ENCODE measurements around the gene GPC6. TPM values are rescaled to one million over a fixed set of nuclear protein-coding genes. Genes with fewer than 3 reads are reported as not detected.

GPC6 gene
- total RNA-seq, 5 donors from 2014 or later (not counting 1 experiment from before 2014, with no cell fraction given), result 0.03 to 0.18 (median 0.06) TPM; not detected in 2

GRCh38 chr13:93984876-93985275 lies 758.3 kb downstream of the GPC6 start:
- ATAC-seq (replicated peaks in 1 of 4), result no peak
- POLR2A ChIA-PET, result no interaction called here
- H3K4me1 ChIP-seq (ENCODE audit: control insufficient read depth in 1 of 2, extremely low read depth in 1 of 2, insufficient read depth in 2 of 2, low read length in 2 of 2), result no peaks in the 10 kb centered on the region
- no peaks in the 10 kb centered on the region for H3K27me3 ChIP-seq (replicated peaks in 1 of 2; ENCODE audit: control insufficient read depth in 2 of 2, extremely low read depth in 1 of 2, insufficient read depth in 2 of 2, low read length in 1 of 2)
- WGBS (ENCODE audit: insufficient coverage), result 72% methylated on average over 4 of the region's 5 CpGs
- Mint-ChIP-seq H3K27ac (no peak overlapping the region), H3K36me3 (no peaks in the 10 kb centered on the region), H3K4me1 (no peaks in the 10 kb centered on the region), H3K27me3 (peaks cover 2 to 5% of the 10 kb centered on the region in 2 donors), H3K4me3 (no peak overlapping the region), H3K9me3 (no peaks in the 10 kb centered on the region)
- H3K27ac ChIP-seq (ENCODE audit: low read length), result no peak overlapping the region
- DNase-seq, result no peak
- H3K9me3 ChIP-seq, result no peaks in the 10 kb centered on the region
- no peak overlapping the region for H3K4me3 ChIP-seq (ENCODE audit: control insufficient read depth in 1 of 2, extremely low read depth in 1 of 2, low read length in 1 of 2)
- CTCF ChIA-PET, result interaction anchor here in 1 of 2 donors (0.8 kb wide), 1 partner anchor 19 kb away, joined by 3 read pairs; no protein-coding TSS in a partner anchor
- no peaks in the 10 kb centered on the region for H3K36me3 ChIP-seq (ENCODE audit: control insufficient read depth in 2 of 2, extremely low read depth in 1 of 2, insufficient read depth in 1 of 2, low read length in 1 of 2)

GRCh38 chr13:93987458-93987857 lies 760.9 kb downstream of the GPC6 start:
- DNase-seq, result no peak

GRCh38 chr13:93991569-93991968 lies 765.0 kb downstream of the GPC6 start:
- H3K36me3 ChIP-seq (ENCODE audit: control insufficient read depth in 2 of 2, extremely low read depth in 1 of 2, insufficient read depth in 1 of 2, low read length in 1 of 2), result no peaks in the 10 kb centered on the region
- no peaks in the 10 kb centered on the region for H3K4me1 Mint-ChIP-seq
- H3K4me3 Mint-ChIP-seq, result no peak overlapping the region
- H3K27ac Mint-ChIP-seq, result no peak overlapping the region
- CTCF ChIA-PET, result no interaction called here
- H3K27ac ChIP-seq (ENCODE audit: low read length), result no peak overlapping the region
- no peaks in the 10 kb centered on the region for H3K9me3 ChIP-seq
- H3K27me3 Mint-ChIP-seq, result peaks cover 2% of the 10 kb centered on the region in 2 donors
- H3K36me3 Mint-ChIP-seq, result no peaks in the 10 kb centered on the region
- H3K9me3 Mint-ChIP-seq, result no peaks in the 10 kb centered on the region
- DNase-seq (no peak), ATAC-seq (replicated peaks in 1 of 4) (no peak)
- H3K4me1 ChIP-seq (ENCODE audit: control insufficient read depth in 1 of 2, extremely low read depth in 1 of 2, insufficient read depth in 2 of 2, low read length in 2 of 2), result no peaks in the 10 kb centered on the region
- H3K4me3 ChIP-seq (ENCODE audit: control insufficient read depth in 1 of 2, extremely low read depth in 1 of 2, low read length in 1 of 2), result no peak overlapping the region
- POLR2A ChIA-PET, result interaction anchor here in 1 of 2 donors (0.6 kb wide), 1 partner anchor 24 kb away, joined by 3 read pairs; no protein-coding TSS in a partner anchor
- H3K27me3 ChIP-seq (replicated peaks in 1 of 2; ENCODE audit: control insufficient read depth in 2 of 2, extremely low read depth in 1 of 2, insufficient read depth in 2 of 2, low read length in 1 of 2), result no peaks in the 10 kb centered on the region

More at GRCh38 chr13:93987458-93987857, 760.9 kb downstream of the GPC6 start:
- H3K27ac ChIP-seq (ENCODE audit: low read length), result no peak overlapping the region
- H3K36me3 ChIP-seq (ENCODE audit: control insufficient read depth in 2 of 2, extremely low read depth in 1 of 2, insufficient read depth in 1 of 2, low read length in 1 of 2), result no peaks in the 10 kb centered on the region
- Mint-ChIP-seq H3K4me3 (no peak overlapping the region), H3K27ac (no peak overlapping the region), H3K9me3 (no peaks in the 10 kb centered on the region), H3K36me3 (no peaks in the 10 kb centered on the region), H3K4me1 (no peaks in the 10 kb centered on the region), H3K27me3 (peaks cover 0 to 3% of the 10 kb centered on the region in 2 donors)
- no peaks in the 10 kb centered on the region for H3K9me3 ChIP-seq
- POLR2A ChIA-PET, result no interaction called here
- CTCF ChIA-PET, result no interaction called here
- no peak for ATAC-seq (replicated peaks in 1 of 4)
- H3K4me1 ChIP-seq (ENCODE audit: control insufficient read depth in 1 of 2, extremely low read depth in 1 of 2, insufficient read depth in 2 of 2, low read length in 2 of 2), result no peaks in the 10 kb centered on the region
- H3K27me3 ChIP-seq (replicated peaks in 1 of 2; ENCODE audit: control insufficient read depth in 2 of 2, extremely low read depth in 1 of 2, insufficient read depth in 2 of 2, low read length in 1 of 2), result no peaks in the 10 kb centered on the region
- H3K4me3 ChIP-seq (ENCODE audit: control insufficient read depth in 1 of 2, extremely low read depth in 1 of 2, low read length in 1 of 2), result no peak overlapping the region

GRCh38 chr13:93996481-93996880 lies 769.9 kb downstream of the GPC6 start:
- no peaks in the 10 kb centered on the region for H3K4me1 Mint-ChIP-seq
- CTCF ChIA-PET, result interaction anchor here in 1 of 2 donors (0.7 kb wide), 1 partner anchor 127 kb away, joined by 3 read pairs; no protein-coding TSS in a partner anchor
- ATAC-seq (replicated peaks in 1 of 4) (no peak), DNase-seq (no peak)
- H3K27me3 ChIP-seq (replicated peaks in 1 of 2; ENCODE audit: control insufficient read depth in 2 of 2, extremely low read depth in 1 of 2, insufficient read depth in 2 of 2, low read length in 1 of 2), result no peaks in the 10 kb centered on the region
- H3K36me3 ChIP-seq (ENCODE audit: control insufficient read depth in 2 of 2, extremely low read depth in 1 of 2, insufficient read depth in 1 of 2, low read length in 1 of 2), result no peaks in the 10 kb centered on the region
- POLR2A ChIA-PET, result no interaction called here
- no peaks in the 10 kb centered on the region for H3K4me1 ChIP-seq (ENCODE audit: control insufficient read depth in 1 of 2, extremely low read depth in 1 of 2, insufficient read depth in 2 of 2, low read length in 2 of 2)
- no peaks in the 10 kb centered on the region for H3K9me3 ChIP-seq
- no peak overlapping the region for H3K27ac Mint-ChIP-seq
- no peaks in the 10 kb centered on the region for H3K36me3 Mint-ChIP-seq
- no peak overlapping the region for H3K4me3 ChIP-seq (ENCODE audit: control insufficient read depth in 1 of 2, extremely low read depth in 1 of 2, low read length in 1 of 2)
- no CpG with 5 or more reads among the region's 3 CpGs for WGBS (ENCODE audit: insufficient coverage)
- no peak overlapping the region for H3K27ac ChIP-seq (ENCODE audit: low read length)
- no peak overlapping the region for H3K4me3 Mint-ChIP-seq
- peaks cover 0 to 10% (median 0%) of the 10 kb centered on the region in 3 donors for H3K9me3 Mint-ChIP-seq
- peaks cover 5 to 20% of the 10 kb centered on the region in 2 donors for H3K27me3 Mint-ChIP-seq

GRCh38 chr13:94006296-94006695 lies 779.7 kb downstream of the GPC6 start:
- CTCF ChIA-PET, result no interaction called here
- no peak for ATAC-seq (replicated peaks in 1 of 4)

GRCh38 chr13:94007072-94007471 lies 780.5 kb downstream of the GPC6 start:
- H3K4me1 ChIP-seq (ENCODE audit: control insufficient read depth in 1 of 2, extremely low read depth in 1 of 2, insufficient read depth in 2 of 2, low read length in 2 of 2), result no peaks in the 10 kb centered on the region
- no peak overlapping the region for H3K27ac Mint-ChIP-seq
- no peak for DNase-seq
- H3K27me3 ChIP-seq (replicated peaks in 1 of 2; ENCODE audit: control insufficient read depth in 2 of 2, extremely low read depth in 1 of 2, insufficient read depth in 2 of 2, low read length in 1 of 2), result no peaks in the 10 kb centered on the region
- H3K36me3 ChIP-seq (ENCODE audit: control insufficient read depth in 2 of 2, extremely low read depth in 1 of 2, insufficient read depth in 1 of 2, low read length in 1 of 2), result no peaks in the 10 kb centered on the region
- no peak overlapping the region for H3K27ac ChIP-seq (ENCODE audit: low read length)
- peaks cover 9 to 13% of the 10 kb centered on the region in 2 donors for H3K27me3 Mint-ChIP-seq
- ATAC-seq (replicated peaks in 1 of 4), result no peak
- no peaks in the 10 kb centered on the region for H3K9me3 ChIP-seq
- no peak overlapping the region for H3K4me3 Mint-ChIP-seq
- WGBS (ENCODE audit: insufficient coverage), result 98% methylated on average over 4 of the region's 5 CpGs
- H3K36me3 Mint-ChIP-seq, result no peaks in the 10 kb centered on the region
- ChIA-PET POLR2A (no interaction called here), CTCF (no interaction called here)
- H3K4me3 ChIP-seq (ENCODE audit: control insufficient read depth in 1 of 2, extremely low read depth in 1 of 2, low read length in 1 of 2), result no peak overlapping the region
- no peaks in the 10 kb centered on the region for H3K9me3 Mint-ChIP-seq
- no peaks in the 10 kb centered on the region for H3K4me1 Mint-ChIP-seq

More at GRCh38 chr13:94006296-94006695, 779.7 kb downstream of the GPC6 start:
- Histone ChIP-seq H3K36me3 (ENCODE audit: control insufficient read depth in 2 of 2, extremely low read depth in 1 of 2, insufficient read depth in 1 of 2, low read length in 1 of 2) (no peaks in the 10 kb centered on the region), H3K27me3 (replicated peaks in 1 of 2; ENCODE audit: control insufficient read depth in 2 of 2, extremely low read depth in 1 of 2, insufficient read depth in 2 of 2, low read length in 1 of 2) (no peaks in the 10 kb centered on the region), H3K27ac (ENCODE audit: low read length) (no peak overlapping the region), H3K4me3 (ENCODE audit: control insufficient read depth in 1 of 2, extremely low read depth in 1 of 2, low read length in 1 of 2) (no peak overlapping the region), H3K9me3 (no peaks in the 10 kb centered on the region), H3K4me1 (ENCODE audit: control insufficient read depth in 1 of 2, extremely low read depth in 1 of 2, insufficient read depth in 2 of 2, low read length in 2 of 2) (no peaks in the 10 kb centered on the region)
- WGBS (ENCODE audit: insufficient coverage), result 83% methylated on average over 2 of the region's 6 CpGs
- no peak overlapping the region for H3K27ac Mint-ChIP-seq
- no peaks in the 10 kb centered on the region for H3K9me3 Mint-ChIP-seq
- no peaks in the 10 kb centered on the region for H3K36me3 Mint-ChIP-seq
- no peaks in the 10 kb centered on the region for H3K4me1 Mint-ChIP-seq
- POLR2A ChIA-PET, result no interaction called here
- no peak for DNase-seq
- H3K27me3 Mint-ChIP-seq, result peaks cover 9 to 17% of the 10 kb centered on the region in 2 donors
- H3K4me3 Mint-ChIP-seq, result no peak overlapping the region

- Mint-ChIP-seq H3K4me1 (no peaks in the 10 kb centered on the region), H3K27ac (no peak overlapping the region), H3K9me3 (no peaks in the 10 kb centered on the region), H3K27me3 (peaks cover 9 to 15% of the 10 kb centered on the region in 2 donors), H3K4me3 (no peak overlapping the region), H3K36me3 (no peaks in the 10 kb centered on the region)
- no peak for ATAC-seq (replicated peaks in 1 of 4)
- Histone ChIP-seq H3K27ac (ENCODE audit: low read length) (no peak overlapping the region), H3K9me3 (no peaks in the 10 kb centered on the region), H3K27me3 (replicated peaks in 1 of 2; ENCODE audit: control insufficient read depth in 2 of 2, extremely low read depth in 1 of 2, insufficient read depth in 2 of 2, low read length in 1 of 2) (no peaks in the 10 kb centered on the region), H3K4me3 (ENCODE audit: control insufficient read depth in 1 of 2, extremely low read depth in 1 of 2, low read length in 1 of 2) (no peak overlapping the region), H3K36me3 (ENCODE audit: control insufficient read depth in 2 of 2, extremely low read depth in 1 of 2, insufficient read depth in 1 of 2, low read length in 1 of 2) (no peaks in the 10 kb centered on the region), H3K4me1 (ENCODE audit: control insufficient read depth in 1 of 2, extremely low read depth in 1 of 2, insufficient read depth in 2 of 2, low read length in 2 of 2) (no peaks in the 10 kb centered on the region)
- CTCF ChIA-PET, result no interaction called here
- POLR2A ChIA-PET, result no interaction called here
- WGBS (ENCODE audit: insufficient coverage), result no CpG with 5 or more reads among the region's 4 CpGs
- DNase-seq, result no peak
Observed at GRCh38 chr13:94009701-94010100, 783.1 kb downstream of the GPC6 start.

Measured in T-cell (primary cell).